GM19468 (cell line): ENCODE data around the gene CCDC186.

Source experiments
- ATAC-seq: cut with Tn5 transposase; IDR thresholded peaks from one replicate; pipeline ENCODE4 v1.9.1; 2021; ENCODE audit warnings: mild to moderate bottlenecking, moderate library complexity, moderate number of reproducible peaks; ENCODE audit not compliant: unreplicated experiment; ENCODE audit errors: extremely low read depth

CCDC186 gene

DNA sequence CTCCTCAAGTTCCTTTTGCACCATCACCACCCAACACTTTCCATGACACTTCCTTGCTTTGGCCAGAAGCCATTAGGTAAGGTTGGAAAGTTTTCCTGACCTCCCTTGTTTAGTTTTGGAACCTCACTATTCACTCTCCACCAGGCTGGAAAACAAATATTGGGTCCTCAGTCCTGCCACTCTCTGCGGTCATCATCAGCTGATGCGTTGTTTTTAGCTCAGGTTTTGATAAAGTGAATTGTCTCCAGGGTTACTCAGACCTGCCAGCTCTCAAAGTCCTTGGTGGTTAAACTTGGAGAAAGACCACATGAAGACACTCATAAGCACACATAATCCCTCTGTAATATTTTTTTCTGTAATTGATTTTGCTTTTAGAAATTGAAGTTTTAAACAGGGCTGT, 55.5 kb downstream of the CCDC186 start:
- no peak for ATAC-seq

DNA sequence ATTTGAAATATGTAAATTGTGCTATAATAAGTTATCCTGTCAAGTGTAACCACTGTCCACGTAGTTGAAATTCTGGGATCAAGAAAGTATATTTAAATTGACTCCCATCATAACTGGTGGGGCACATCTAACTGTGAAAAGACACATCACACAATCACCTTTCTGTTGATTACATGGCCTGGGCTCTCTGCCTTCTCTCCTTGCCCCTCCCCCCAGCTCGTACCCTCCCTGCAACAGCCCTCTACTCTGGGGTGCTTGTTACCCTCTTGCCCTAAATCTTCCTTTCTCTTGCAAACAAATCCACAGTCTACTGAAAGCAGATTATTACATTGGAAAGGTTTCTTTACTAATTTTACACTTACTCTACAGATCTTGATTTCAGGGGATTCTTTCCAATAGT, 56.3 kb downstream of the CCDC186 start:
- ATAC-seq = no peak

DNA sequence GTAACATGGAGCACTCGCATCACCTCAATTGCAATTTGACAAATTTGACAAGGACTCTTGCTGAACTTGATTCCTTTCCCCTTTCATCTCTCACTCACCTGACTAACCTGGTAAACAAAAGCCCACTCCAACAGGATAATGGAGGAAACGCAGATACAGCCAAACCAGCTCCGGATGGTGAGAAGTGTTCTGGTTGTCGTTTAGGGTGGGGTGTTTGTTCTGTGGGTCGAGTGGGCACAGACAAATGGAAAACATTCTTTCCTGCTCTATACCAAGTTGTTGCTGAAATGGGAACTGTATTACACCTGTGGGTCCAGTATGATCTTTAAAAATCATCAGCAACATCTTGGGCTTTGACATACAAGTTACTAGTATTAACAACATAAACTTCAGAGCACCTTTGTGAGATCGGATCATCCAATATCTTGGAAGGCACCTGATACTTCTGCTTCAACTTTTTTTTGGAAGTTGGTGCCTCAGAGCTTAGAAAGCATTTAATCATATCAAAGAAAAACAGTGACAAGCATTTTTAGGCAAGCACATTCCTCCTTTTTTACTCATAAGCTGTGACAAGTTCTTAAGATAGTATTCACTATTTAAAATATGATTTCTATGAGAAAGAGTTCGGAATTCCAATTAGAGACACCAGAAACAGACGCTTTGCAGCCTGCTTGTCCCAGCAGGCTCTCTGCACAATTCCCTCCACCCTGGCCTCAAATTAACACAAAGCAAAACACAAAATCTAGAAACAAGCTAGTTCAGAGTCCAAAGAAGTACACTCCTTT, 58.1 kb downstream of the CCDC186 start:
- no peak for ATAC-seq

DNA sequence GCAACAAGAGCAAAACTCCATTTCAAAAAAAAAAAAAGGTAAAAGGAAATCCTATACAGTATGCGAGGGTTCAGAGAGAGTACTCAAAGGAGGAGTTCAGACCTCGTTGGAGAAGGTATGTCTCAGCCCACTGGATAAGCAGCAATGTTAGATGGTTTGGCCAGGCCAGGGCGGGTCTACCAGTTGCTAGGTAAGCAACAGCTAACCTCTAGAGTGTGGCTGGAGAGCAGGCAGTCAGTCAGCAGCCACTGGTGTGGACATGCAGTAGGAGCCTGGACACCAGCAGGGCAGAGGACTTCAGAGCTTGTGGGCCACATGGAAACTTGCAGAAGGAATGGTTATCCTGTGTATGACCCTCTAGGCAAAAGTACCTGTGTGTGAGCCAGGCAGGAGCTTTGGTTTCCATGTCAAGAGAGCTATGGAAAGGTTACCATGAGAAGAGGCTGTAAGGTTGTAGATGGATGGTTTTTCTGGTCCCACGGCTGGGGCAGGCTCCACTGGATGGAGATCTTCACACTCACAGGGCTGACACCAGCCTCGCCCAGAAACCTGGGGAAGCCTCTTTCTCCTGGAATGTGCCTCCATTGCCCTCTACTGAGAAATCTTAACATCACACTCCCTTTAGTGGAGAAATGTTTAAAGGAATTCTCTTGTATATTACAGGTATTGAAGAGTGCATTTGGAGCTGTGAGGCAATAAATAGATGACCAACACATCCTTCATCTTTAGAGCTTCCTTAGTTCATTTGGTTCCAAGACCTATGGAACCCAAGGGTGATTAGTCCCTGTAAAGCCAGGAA, 63.6 kb downstream of the CCDC186 start:
- no peak for ATAC-seq

DNA sequence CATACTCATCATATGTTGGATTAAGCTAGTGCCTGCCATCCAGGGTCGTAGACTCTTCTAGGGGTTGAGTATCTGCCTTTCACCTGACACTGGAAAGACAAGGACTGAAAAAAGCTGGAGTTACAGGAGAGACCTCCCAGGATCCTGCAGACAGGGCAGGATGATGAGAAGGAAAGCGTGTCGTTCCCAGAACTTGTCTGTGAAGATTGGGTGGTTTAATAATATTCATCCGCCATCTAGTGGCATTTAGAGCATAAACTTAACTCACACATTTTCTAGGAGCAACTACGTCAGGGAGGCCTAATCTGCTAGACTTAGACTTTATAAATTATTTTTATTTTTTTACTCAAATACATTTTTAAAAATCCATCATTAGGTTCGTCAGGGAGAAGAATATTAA, 70.7 kb downstream of the CCDC186 start:
- ATAC-seq = no peak

DNA sequence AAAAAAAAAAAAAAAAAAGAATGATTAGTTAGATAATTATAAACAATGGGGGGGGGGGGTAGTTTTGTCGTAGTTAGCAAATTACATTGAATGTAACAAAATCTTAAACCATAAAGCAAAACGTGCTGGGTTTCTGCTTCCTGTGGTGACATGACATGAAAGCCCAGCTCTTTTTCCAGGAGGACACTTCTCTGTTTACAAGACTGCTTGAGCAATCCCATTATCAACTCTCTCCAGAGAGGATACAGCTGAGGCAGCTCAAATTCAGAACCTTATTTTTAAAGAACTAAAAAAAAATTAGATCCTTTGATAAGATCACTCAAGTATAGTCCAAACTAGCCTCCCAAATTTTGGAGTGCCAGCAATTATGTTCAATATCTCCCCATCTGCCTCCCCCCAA, 71.7 kb downstream of the CCDC186 start:
- no peak for ATAC-seq

DNA sequence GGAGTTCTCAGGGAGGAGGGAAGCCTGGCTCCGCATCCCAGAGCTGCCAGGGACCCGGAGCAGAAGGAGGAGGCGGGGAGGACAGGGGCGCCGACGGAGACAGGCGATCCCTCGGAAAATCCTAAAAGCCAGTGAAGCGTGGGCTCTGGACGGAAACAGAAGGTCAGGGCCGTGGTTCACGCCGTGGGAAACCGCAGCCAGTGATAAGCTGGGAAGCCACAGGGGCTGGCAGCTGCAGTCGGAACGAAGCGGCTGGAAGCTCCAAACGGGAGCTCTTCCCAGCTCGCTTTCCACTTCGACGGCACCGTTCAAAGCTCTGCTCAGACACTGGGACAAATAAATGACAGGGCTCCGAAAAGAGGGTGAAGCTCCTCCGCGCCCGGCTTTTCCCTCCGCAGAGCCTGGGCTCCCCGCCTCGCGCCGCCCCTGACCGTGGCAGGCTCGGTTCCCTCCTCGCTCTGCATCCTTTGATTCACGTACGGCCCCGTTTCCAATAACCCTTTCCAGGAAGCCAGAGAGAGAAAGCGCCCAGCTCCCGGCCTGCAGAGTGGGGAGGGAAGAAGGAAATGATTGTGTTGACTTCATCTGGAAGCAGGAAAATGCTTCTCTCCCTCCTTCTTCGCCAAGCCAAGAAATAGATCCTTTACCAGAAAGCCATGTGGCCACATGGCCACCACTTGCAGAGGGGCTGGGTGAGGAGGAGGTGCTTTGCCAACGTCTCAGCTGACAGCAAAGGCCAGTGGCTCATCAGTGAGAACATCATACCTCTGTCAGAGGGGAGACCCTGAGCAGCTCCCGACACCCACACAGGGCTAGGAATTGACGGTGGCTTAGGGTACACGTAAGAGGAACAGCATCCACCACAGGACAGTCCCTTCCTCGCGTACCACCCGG, 72.9 kb downstream of the CCDC186 start:
- no peak for ATAC-seq

DNA sequence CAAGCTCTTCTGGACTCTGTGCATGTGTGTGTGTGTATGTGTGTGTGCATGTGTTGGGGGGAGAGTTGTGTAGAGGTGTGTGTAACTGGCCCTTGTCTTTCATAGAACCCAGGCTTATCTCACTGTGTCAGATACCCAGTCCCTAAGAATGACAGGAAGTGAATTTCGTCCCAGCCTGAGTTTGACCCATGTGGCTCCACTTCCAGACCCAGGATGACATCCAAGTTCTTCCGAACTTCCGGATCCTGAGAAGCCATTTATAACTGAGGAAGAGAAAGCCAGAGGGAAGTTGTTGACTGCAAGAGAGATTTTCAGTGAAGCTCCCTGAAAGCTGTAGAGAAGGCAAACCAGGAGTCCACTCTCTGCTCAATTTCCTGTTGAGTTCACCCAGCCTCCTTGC, 77.1 kb downstream of the CCDC186 start:
- ATAC-seq = no peak

DNA sequence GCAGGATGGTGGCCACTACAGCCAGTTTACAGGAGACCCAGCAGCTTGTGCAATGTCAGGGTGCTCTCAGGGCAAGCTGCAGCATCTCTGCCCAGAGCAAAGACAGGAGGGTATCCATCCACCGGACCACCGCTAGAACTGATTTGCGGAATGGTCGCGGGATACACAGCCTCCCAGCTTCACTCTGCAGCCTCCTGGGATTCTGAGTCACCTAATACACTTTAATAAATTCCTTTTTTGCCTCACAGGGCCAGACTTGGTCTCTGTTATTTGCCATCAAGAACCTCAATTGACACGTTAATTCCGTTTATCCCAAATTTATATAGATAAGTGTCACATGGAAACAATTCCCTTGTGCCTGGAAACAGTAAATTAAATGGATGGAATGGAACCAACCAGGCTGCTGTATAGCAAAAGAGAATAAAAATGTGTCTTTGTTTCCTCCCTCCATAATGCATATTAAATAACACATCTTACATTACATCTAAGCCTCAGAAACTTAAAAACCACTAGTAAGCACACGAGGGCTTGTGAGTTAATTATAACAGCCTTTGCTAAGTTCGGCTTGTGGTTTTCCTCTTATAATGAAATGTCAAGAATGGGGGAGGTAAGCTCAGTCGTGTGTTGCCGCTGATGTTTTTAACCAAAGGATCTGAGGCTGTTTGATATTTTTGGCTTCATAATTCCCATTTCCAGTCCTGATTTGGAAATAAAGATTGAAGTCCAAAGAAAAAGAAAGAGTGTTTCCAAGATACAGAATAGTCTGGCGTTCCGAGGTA, 78.3 kb downstream of the CCDC186 start:
- ATAC-seq = no peak

DNA sequence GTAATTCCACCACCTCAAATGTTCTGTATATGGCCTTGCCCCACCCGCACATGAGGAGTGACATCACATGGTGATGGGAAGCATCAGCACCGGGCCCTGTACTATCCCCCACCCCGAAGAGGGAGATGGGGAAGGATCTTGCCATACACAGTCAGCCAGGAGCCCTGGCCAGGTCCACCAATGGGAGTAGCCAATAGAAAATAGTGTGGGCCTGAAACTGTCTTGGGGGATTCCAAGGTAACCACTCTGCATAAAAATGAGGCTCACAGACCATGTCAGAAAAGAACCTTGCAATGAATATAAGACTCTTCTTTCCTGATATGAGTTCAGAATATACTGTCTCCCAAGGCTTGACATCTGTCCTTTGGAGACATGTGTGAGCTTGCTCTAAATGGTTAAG, 79.2 kb downstream of the CCDC186 start:
- no peak for ATAC-seq

DNA sequence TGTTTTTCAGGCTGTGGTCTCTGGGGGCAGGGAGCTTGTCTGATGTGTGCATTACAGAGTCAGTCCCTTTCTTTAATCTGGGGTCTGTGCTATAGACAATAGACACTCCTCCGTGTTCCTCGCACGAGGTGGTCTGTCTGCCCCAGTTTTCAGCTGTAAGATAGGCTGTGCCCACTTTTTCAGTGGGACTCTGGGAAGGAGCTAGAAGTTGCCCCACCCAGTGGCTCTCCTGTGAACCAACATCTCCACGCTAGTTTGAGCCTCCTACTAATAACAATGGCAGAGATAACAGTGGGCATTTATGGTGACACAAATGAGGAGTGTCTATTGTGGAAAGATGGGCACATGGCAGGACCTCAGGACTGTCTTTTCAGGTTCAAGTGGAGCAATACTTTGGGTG, 86.3 kb downstream of the CCDC186 start:
- no peak for ATAC-seq

DNA sequence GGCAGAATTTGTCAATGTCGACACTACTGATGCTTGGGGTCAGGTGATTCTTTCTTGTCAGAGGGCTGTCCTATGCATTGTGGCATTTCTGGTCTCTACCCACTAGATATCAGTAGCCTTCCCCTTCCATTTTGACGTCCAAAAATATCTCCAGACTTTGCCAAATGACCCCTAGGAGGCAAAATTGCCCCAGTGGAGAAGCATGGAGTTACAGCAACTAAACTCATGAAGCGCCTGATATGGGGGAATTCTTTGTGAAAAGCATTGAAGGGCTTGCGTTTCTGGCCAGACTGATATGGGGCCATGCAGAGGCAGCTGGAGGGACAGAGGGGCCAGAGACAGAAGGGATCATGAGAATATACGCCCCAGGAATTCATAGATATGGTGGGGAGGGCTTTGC, 86.7 kb downstream of the CCDC186 start:
- ATAC-seq = no peak

DNA sequence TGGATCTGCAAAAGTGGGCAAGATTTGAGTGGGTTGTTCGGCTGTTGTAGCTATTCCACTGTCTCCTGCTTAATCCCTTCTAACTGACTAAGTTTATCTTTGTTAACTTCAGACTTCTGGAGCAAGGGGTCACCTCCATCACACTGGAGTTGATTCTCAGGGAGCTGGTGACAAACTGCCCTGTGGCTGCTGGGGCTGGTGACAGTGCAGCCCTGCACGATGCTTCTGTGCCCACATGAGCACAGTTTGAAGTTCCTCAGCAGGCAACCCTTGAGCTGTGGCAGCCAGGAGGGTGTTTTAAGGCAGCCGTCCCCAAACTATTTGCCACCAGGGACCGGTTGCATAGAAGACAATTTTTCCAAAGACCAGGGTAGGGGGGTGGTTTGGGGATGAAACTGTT, 89.8 kb downstream of the CCDC186 start:
- ATAC-seq = no peak

DNA sequence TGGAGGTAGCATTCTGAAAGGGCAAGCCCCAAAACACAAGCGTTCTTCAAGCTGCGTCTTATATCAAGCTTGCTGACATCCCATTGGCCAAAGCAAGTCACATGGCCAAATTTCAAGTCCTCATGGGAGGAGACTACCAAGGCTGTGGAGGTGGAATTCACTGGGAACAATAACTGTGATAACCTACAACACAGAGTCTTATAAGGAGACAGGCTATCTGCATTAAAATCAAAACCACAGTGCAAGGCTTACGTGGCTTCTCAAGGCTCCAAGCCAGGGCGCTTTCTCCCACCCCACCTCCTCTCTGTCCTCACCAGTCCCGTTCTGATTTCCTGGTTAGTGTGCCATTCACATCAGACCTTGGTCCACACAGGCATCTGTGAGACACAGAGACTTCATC, 91.0 kb downstream of the CCDC186 start:
- no peak for ATAC-seq

DNA sequence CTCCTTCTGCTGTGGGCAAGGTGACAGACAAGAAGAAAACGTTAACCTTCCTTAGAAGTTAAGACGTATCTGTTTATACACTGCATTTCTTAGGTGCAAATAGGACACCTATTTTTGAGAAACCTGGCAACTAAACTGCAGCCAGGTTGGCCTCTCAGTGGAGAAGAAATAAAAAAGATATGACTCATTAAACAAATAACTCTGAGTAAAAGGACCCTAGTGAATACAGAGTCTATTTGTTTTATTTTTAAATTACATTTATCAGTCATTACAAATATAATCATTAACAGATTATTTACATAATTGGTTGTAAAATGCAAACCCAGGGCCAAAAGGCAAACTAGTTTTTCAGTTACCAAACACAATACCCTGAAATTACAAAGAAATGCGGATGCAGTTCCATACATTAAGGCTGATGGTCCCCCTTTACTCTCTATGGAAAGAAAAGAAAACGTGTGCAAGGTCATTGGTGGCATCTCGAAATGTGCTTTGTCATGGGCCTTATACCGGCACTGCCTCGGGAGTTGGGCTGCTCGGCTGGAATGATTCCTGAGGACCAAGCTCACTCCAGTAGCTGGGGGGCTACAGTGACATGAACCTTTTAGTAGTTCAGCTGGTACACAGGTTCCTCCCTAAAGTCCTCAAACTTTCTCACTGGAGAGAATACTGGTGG, 92.0 kb downstream of the CCDC186 start:
- no peak for ATAC-seq

DNA sequence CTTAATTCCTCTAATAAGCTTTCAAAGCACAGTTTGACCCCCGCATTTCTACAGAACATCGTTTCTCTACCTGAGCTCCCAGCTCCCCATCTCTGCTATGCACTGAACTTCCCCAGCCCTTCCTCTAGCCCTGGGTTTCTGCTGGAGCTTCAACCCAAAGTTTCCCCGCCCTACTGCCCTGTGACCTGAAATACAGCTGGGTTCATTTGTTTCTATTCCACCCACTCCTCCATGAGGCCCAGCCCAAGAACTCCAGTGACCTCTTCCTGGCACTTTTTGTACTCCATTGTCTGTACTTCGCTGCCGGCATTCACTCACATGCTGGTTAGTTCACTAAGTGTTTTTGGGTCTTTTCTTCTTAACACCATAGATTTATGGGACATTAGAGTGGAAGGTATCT, 94.6 kb downstream of the CCDC186 start:
- ATAC-seq = no peak

DNA sequence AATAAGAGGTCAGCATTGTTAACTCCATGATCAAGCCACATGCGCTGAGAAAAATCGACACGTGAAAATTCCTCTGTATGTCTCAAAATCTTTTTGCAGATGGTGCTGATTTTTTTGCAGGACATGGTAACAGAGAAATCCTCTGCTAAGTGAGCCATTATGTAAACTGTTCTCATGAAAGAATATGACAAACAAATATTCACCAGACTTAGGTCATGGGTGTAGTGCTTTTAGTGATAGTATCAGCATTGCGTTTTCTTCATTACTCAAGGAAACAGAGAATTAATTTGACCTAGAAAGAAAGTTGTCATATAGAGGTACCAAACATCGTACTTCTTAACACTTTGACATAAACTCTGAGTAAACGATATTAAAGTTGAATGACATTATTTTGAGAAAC, 95.7 kb downstream of the CCDC186 start:
- ATAC-seq = no peak

DNA sequence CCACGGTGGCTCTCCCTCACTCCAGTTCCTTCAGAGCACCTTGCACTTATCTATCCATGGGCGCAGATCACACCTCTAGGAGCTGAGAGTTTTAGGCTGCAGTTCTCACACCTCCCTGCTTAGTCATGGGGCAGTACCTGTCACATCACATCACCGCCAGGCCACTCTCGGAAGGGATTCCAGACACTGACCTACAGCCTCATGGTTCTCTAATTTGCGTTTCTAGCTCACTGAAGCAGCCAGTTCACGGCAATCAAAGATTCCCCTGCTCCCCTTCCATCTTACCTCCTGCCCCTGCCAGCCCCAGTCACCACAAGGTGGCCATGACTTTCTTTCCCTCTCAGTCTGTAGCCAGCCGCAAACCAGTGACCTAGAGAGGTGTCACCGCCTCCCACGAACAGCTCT, 96.2 kb downstream of the CCDC186 start:
- ATAC-seq = no peak

DNA sequence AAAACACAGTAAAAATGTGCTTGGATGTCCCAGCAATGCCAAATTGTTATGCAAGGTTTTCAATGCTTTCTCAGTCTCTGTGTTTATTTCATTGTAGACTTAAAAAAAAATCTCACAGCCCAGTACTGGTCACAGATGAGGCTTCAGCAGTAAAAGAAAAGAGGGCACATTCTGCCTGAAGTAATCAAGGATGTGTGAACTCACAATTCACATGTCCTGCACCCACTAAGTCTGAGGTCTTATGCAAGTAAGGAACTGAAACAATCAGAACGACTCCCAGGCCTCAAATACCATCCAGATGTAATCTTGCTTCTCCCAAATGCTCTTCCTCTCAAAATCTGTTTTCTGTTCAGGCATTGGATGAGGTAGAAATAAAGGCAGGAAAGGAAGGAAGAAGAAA, 96.7 kb downstream of the CCDC186 start:
- ATAC-seq = no peak
